Lower lobe of right lung (tissue), 2 donors: ENCODE measurements around the gene EGFL7. TPM values are rescaled to one million over a fixed set of nuclear protein-coding genes. Genes with fewer than 3 reads are reported as not detected.
A peak's percentile ranks its signal among the peaks of the same experiment; 100 is the strongest.

Experiments used
- ATAC-seq, 2 donors: fragments of 200-7000 bp; cut with Tn5 transposase; one replicate each; pipeline ENCODE4 v1.9.1; 2020 to 2022; ENCODE audit warnings: mild to moderate bottlenecking in 2 of 2, moderate library complexity in 2 of 2
- DNase-seq: peaks from one replicate; pipeline ENCODE4 v3.0.0-alpha.2; 2020
- H3K27ac ChIP-seq: fragments of 200-600 bp; one replicate; pipeline ENCODE4 v1.8.0; 2022
- H3K27me3 ChIP-seq: fragments of 200-600 bp; one replicate; pipeline ENCODE4 v1.8.0; 2022; ENCODE audit warnings: low read depth
- H3K36me3 ChIP-seq: fragments of 200-600 bp; one replicate; pipeline ENCODE4 v1.8.0; 2022; ENCODE audit warnings: mild to moderate bottlenecking
- H3K4me1 ChIP-seq: fragments of 200-600 bp; one replicate; pipeline ENCODE4 v1.8.0; 2022
- H3K4me3 ChIP-seq: fragments of 200-600 bp; one replicate; pipeline ENCODE4 v1.8.0; 2022; ENCODE audit warnings: mild to moderate bottlenecking
- H3K9me3 ChIP-seq: fragments of 200-600 bp; one replicate; pipeline ENCODE4 v1.8.0; 2022
- intact Hi-C: fragments of 100-400 bp; cut with DNase I; formaldehyde crosslinking; loops from one replicate; pipeline ENCODE4 v1.11.0; 2022
- total RNA-seq: library from RNA; stranded (reverse); fragmentation: NEBNext Ultra II Directional; extraction: Animal tissue kit (Norgen Biotek cat#: 25700); gene quantifications from one replicate; pipeline ENCODE4 v1.2.1, GENCODE V29; 2021
- TF ChIP-seq, protein P1 (sequence below): fragments of 200-600 bp; IDR thresholded peaks from one replicate; pipeline ENCODE4 v1.8.0; 2022; ENCODE audit warnings: antibody characterized with exemption, mild to moderate bottlenecking
- donor health status: DM: no; HTN: yes; CAD: no; lungs with severe emphysema.

EGFL7 gene
- total RNA-seq, 1 donor from 2014 or later = 230 TPM

GRCh38 chr9:136656795-136657611 lies 5.7 kb upstream of the EGFL7 start:
- TF ChIP-seq, protein P1, sequence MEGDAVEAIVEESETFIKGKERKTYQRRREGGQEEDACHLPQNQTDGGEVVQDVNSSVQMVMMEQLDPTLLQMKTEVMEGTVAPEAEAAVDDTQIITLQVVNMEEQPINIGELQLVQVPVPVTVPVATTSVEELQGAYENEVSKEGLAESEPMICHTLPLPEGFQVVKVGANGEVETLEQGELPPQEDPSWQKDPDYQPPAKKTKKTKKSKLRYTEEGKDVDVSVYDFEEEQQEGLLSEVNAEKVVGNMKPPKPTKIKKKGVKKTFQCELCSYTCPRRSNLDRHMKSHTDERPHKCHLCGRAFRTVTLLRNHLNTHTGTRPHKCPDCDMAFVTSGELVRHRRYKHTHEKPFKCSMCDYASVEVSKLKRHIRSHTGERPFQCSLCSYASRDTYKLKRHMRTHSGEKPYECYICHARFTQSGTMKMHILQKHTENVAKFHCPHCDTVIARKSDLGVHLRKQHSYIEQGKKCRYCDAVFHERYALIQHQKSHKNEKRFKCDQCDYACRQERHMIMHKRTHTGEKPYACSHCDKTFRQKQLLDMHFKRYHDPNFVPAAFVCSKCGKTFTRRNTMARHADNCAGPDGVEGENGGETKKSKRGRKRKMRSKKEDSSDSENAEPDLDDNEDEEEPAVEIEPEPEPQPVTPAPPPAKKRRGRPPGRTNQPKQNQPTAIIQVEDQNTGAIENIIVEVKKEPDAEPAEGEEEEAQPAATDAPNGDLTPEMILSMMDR = no peak
- DNase-seq (peak; percentile 49), ATAC-seq (peak; percentile 13 to 18)
- Histone ChIP-seq H3K27me3 (peaks cover 62% of the 10 kb centered on the region), H3K36me3 (no peaks in the 10 kb centered on the region), H3K4me1 (peaks cover 27% of the 10 kb centered on the region), H3K9me3 (no peaks in the 10 kb centered on the region), H3K4me3 (peak overlapping the region; percentile 61), H3K27ac (peak overlapping the region; percentile 94)
- intact Hi-C loops = no loop called here

GRCh38 chr9:136657974-136658848 lies 4.5 kb upstream of the EGFL7 start:
- DNase-seq (peak; percentile 46), ATAC-seq (no peak)
- Histone ChIP-seq H3K9me3 (no peaks in the 10 kb centered on the region), H3K36me3 (no peaks in the 10 kb centered on the region), H3K4me1 (peaks cover 27% of the 10 kb centered on the region), H3K27me3 (peaks cover 73% of the 10 kb centered on the region), H3K27ac (peak overlapping the region; percentile 94), H3K4me3 (peak overlapping the region; percentile 61)
- intact Hi-C loops = no loop called here
- TF ChIP-seq, protein P1 = no peak

DNA sequence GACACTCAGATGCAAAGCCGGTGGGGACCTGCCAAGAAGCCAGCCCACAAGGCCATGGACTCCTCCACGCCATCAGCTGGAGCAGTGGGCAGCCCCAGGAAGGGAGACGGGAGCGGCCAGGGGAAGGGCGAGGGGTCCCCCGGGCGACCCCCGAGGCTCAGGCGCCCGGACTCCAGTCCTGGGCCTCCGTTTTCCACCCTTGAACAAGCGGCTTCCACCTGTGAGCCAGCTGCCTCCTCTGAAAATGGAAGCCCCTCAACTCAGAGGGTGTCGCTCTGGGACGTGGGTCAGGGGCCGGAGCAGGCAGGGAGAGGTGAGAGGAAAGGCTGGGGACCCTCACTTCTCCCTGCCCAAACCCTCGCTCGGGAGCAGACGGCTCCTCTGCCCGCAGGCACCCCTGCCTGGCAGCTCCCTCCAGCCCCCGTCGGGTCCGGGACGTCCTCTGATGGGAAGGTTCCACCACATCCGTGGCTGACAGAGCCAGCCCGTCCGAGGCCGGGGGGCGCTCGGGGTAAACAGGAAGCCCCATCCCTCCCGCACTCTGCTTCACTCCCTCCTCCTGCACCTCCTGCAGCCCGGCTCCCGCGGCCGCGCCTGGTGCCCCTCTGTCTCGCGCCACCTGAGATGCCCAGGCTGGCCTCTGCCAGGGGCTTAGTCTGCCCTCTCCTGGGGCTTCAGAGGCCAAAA lies 3.7 kb upstream of the EGFL7 start:
- H3K4me1 ChIP-seq = peaks cover 27% of the 10 kb centered on the region
- H3K27me3 ChIP-seq = peaks cover 81% of the 10 kb centered on the region
- TF ChIP-seq, protein P1 = no peak
- no peaks in the 10 kb centered on the region for H3K36me3 ChIP-seq
- peak overlapping the region; percentile 61 for H3K4me3 ChIP-seq
- no peaks in the 10 kb centered on the region for H3K9me3 ChIP-seq
- ATAC-seq (no peak), DNase-seq (peak; percentile 48)
- H3K27ac ChIP-seq = peak overlapping the region; percentile 94
- intact Hi-C loops = no loop called here

DNA sequence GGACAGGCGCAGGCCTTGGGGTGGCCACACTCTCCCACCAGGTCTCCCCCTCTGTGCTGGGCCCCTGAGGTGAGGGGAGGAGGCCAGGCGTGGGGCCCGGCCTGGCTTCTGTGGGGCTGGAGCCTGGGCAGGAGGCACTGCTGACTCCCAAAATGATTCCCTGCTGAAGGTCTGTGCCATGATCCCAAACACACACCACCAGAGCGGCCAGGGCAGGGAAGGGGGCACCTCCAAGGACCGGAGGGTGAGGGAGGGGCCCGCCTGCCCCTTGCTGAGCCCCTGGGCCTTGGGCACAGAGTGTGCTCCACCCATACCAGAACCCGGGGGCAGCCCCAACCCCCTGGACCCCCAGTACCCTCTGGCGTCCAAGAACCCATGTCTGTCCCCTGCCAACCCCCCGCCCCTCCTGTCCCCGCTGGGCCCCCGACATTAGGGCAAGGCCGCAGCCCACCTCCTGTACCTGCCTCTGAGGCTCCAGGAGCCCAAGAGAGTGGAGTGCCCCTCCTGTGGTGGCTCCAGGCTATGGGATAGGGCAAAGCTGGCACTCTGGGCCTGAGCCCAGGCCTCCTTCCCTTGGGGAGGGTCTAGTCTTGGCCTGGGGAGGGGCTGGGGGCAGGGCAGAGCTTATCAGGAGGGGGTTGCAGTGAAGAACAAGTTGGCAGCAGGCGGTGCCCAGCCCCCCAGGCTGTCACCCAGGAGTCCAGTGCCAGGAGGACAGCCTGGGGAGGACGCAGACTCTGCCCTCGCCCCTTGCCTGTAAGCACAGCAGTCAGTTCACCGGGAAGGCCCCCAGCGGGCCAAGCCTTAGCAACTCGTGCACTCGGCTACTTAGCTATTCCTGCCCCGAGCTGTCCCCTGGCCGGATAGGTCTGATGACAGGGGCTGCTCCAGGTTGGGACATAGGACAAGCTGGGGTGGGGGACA lies 2.6 kb upstream of the EGFL7 start:
- H3K9me3 ChIP-seq = no peaks in the 10 kb centered on the region
- peaks cover 24% of the 10 kb centered on the region for H3K4me1 ChIP-seq
- peaks cover 92% of the 10 kb centered on the region for H3K27me3 ChIP-seq
- H3K27ac ChIP-seq = peak overlapping the region; percentile 94
- no peak for ATAC-seq
- TF ChIP-seq, protein P1 = no peak
- DNase-seq = no peak
- H3K36me3 ChIP-seq = peaks cover 11% of the 10 kb centered on the region
- intact Hi-C loops = no loop called here
- H3K4me3 ChIP-seq = peak overlapping the region; percentile 61
